ENCODE results near the gene MPPED2. TPM values are rescaled to one million over a fixed set of nuclear protein-coding genes. Genes with fewer than 3 reads are reported as not detected.

Gene MPPED2
- total RNA-seq, 1 donor from 2014 or later = 50.2 TPM

GRCh38 chr11:30487200-30487898 lies 98.8 kb downstream of the MPPED2 start:
- DNase-seq (ENCODE audit: low spot score) = no peak
- peaks cover 12% of the 10 kb centered on the region for H3K27me3 Mint-ChIP-seq (ENCODE audit: unreplicated experiment)
- no peak overlapping the region for H3K4me3 Mint-ChIP-seq (ENCODE audit: unreplicated experiment)
- no peaks in the 10 kb centered on the region for H3K9me3 Mint-ChIP-seq (ENCODE audit: unreplicated experiment)
- H3K27ac Mint-ChIP-seq (ENCODE audit: unreplicated experiment) = peak overlapping the region; percentile 88
- peaks cover 13% of the 10 kb centered on the region for H3K36me3 Mint-ChIP-seq (ENCODE audit: low read depth, unreplicated experiment)
- H3K4me1 Mint-ChIP-seq (ENCODE audit: unreplicated experiment) = peaks cover 74% of the 10 kb centered on the region
- TF ChIP-seq, protein P1, sequence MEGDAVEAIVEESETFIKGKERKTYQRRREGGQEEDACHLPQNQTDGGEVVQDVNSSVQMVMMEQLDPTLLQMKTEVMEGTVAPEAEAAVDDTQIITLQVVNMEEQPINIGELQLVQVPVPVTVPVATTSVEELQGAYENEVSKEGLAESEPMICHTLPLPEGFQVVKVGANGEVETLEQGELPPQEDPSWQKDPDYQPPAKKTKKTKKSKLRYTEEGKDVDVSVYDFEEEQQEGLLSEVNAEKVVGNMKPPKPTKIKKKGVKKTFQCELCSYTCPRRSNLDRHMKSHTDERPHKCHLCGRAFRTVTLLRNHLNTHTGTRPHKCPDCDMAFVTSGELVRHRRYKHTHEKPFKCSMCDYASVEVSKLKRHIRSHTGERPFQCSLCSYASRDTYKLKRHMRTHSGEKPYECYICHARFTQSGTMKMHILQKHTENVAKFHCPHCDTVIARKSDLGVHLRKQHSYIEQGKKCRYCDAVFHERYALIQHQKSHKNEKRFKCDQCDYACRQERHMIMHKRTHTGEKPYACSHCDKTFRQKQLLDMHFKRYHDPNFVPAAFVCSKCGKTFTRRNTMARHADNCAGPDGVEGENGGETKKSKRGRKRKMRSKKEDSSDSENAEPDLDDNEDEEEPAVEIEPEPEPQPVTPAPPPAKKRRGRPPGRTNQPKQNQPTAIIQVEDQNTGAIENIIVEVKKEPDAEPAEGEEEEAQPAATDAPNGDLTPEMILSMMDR (IDR thresholded peaks at IDR 0.05; ENCODE audit: unreplicated experiment) = no peak

GRCh38 chr11:30485756-30486155 lies 100.4 kb downstream of the MPPED2 start:
- Mint-ChIP-seq H3K27ac (ENCODE audit: unreplicated experiment) (no peak overlapping the region), H3K4me1 (ENCODE audit: unreplicated experiment) (peaks cover 77% of the 10 kb centered on the region), H3K27me3 (ENCODE audit: unreplicated experiment) (peaks cover 12% of the 10 kb centered on the region), H3K4me3 (ENCODE audit: unreplicated experiment) (no peak overlapping the region), H3K36me3 (ENCODE audit: low read depth, unreplicated experiment) (peaks cover 13% of the 10 kb centered on the region), H3K9me3 (ENCODE audit: unreplicated experiment) (no peaks in the 10 kb centered on the region)
- DNase-seq (ENCODE audit: low spot score) = no peak
- TF ChIP-seq, protein P1 (IDR thresholded peaks at IDR 0.05; ENCODE audit: unreplicated experiment) = no peak

DNA sequence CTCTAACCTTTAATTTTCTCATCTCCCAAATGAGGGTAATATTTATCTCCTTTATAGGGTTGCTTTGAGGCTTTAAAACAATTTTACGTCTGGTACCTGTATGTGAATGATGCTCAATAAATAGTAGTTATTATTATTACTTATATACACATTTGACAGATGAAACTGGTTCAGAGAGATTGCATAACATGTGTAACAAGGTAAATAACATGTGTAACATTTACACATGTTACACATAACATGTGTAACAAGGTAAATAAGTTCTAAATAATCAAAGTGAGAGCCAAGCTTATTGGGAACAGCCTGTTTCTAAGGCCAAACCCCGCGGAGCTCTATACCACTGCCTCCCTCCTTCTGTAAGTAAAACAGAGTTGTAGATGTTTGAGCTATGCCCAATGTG lies 100.9 kb downstream of the MPPED2 start:
- H3K4me1 Mint-ChIP-seq (ENCODE audit: unreplicated experiment) = peaks cover 77% of the 10 kb centered on the region
- H3K9me3 Mint-ChIP-seq (ENCODE audit: unreplicated experiment) = no peaks in the 10 kb centered on the region
- H3K36me3 Mint-ChIP-seq (ENCODE audit: low read depth, unreplicated experiment) = peaks cover 13% of the 10 kb centered on the region
- H3K4me3 Mint-ChIP-seq (ENCODE audit: unreplicated experiment) = no peak overlapping the region
- DNase-seq (ENCODE audit: low spot score) = no peak
- no peak overlapping the region for H3K27ac Mint-ChIP-seq (ENCODE audit: unreplicated experiment)
- H3K27me3 Mint-ChIP-seq (ENCODE audit: unreplicated experiment) = peaks cover 11% of the 10 kb centered on the region
- TF ChIP-seq, protein P1 (IDR thresholded peaks at IDR 0.05; ENCODE audit: unreplicated experiment) = no peak

GRCh38 chr11:30483056-30483455 lies 103.1 kb downstream of the MPPED2 start:
- Mint-ChIP-seq H3K4me1 (ENCODE audit: unreplicated experiment) (peaks cover 71% of the 10 kb centered on the region), H3K27me3 (ENCODE audit: unreplicated experiment) (peaks cover 2% of the 10 kb centered on the region), H3K27ac (ENCODE audit: unreplicated experiment) (peak overlapping the region; percentile 98), H3K36me3 (ENCODE audit: low read depth, unreplicated experiment) (peaks cover 13% of the 10 kb centered on the region), H3K9me3 (ENCODE audit: unreplicated experiment) (no peaks in the 10 kb centered on the region), H3K4me3 (ENCODE audit: unreplicated experiment) (no peak overlapping the region)
- TF ChIP-seq, protein P1 (IDR thresholded peaks at IDR 0.05; ENCODE audit: unreplicated experiment) = no peak
- DNase-seq (ENCODE audit: low spot score) = no peak

DNA sequence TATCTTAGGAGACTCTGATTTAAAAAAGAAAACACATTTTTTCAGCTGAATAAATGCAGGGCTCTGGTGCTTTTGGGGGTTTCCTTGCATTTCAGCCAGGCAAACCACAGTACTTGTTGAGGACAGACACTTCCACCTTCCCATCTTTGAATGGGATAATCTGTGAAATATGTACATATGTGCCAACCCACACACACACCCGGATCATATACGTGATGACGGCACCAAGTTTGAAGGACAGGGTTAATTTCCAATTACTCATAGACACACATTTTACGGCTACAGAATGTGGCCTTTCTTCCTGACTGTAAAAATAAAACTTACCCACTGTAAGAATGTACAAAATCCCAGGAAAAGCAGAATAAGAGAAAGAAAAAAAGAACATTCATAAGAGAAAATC lies 104.4 kb downstream of the MPPED2 start:
- H3K27me3 Mint-ChIP-seq (ENCODE audit: unreplicated experiment) = no peaks in the 10 kb centered on the region
- peak overlapping the region; percentile 98 for H3K27ac Mint-ChIP-seq (ENCODE audit: unreplicated experiment)
- H3K9me3 Mint-ChIP-seq (ENCODE audit: unreplicated experiment) = no peaks in the 10 kb centered on the region
- peaks cover 12% of the 10 kb centered on the region for H3K36me3 Mint-ChIP-seq (ENCODE audit: low read depth, unreplicated experiment)
- H3K4me3 Mint-ChIP-seq (ENCODE audit: unreplicated experiment) = no peak overlapping the region
- H3K4me1 Mint-ChIP-seq (ENCODE audit: unreplicated experiment) = peaks cover 58% of the 10 kb centered on the region
- TF ChIP-seq, protein P1 (IDR thresholded peaks at IDR 0.05; ENCODE audit: unreplicated experiment) = no peak
- no peak for DNase-seq (ENCODE audit: low spot score)

Data from endothelial cell (in vitro differentiated cells).